ENCODE data around the gene PITPNM3. TPM values are rescaled to one million over a fixed set of nuclear protein-coding genes. Genes with fewer than 3 reads are reported as not detected.

The PITPNM3 gene
- total and polyA plus RNA-seq, 12 donors: 1.1 to 9.8 (median 6.8) TPM

DNA sequence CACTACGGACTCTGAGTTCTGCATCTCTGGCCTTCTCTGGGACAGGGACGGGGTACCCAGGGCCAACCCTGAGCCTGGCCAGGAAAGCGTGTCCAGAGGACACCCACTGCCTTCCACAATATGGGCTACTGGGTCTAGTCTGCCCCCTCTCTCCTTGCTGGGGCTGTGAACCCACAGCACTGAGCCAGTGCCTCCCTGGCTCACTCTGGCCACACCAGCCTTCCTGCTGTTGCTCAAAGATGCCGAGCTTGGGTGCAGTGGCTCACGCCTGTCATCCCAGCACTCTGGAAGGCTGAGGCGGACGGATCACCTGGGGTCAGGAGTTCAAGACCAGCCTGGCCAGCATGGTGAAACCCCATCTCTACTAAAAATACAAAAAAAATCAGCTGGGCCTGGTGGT, 24.8 kb downstream of the PITPNM3 start:
- Histone ChIP-seq H3K4me3 (no peak overlapping the region), H3K27ac (no peak overlapping the region), H3K9me3 (replicated peaks in 1 of 3) (no peaks in the 10 kb centered on the region), H3K4me1 (replicated peaks in 1 of 2) (no peaks in the 10 kb centered on the region), H3K27me3 (no peaks in the 10 kb centered on the region), H3K36me3 (replicated peaks in 1 of 2) (no peaks in the 10 kb centered on the region)
- DNase-seq: no peak
- TF ChIP-seq POLR2A (IDR thresholded peaks at IDR 0.05): no peak
- TF ChIP-seq, protein P1, sequence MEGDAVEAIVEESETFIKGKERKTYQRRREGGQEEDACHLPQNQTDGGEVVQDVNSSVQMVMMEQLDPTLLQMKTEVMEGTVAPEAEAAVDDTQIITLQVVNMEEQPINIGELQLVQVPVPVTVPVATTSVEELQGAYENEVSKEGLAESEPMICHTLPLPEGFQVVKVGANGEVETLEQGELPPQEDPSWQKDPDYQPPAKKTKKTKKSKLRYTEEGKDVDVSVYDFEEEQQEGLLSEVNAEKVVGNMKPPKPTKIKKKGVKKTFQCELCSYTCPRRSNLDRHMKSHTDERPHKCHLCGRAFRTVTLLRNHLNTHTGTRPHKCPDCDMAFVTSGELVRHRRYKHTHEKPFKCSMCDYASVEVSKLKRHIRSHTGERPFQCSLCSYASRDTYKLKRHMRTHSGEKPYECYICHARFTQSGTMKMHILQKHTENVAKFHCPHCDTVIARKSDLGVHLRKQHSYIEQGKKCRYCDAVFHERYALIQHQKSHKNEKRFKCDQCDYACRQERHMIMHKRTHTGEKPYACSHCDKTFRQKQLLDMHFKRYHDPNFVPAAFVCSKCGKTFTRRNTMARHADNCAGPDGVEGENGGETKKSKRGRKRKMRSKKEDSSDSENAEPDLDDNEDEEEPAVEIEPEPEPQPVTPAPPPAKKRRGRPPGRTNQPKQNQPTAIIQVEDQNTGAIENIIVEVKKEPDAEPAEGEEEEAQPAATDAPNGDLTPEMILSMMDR (IDR thresholded peaks at IDR 0.05): no peak
- 74 to 94% (median 81%) methylated on average over 5 to 7 of the region's 7 CpGs for WGBS, 4 donors
- intact Hi-C loops (cut with DNase I): no loop called here

DNA sequence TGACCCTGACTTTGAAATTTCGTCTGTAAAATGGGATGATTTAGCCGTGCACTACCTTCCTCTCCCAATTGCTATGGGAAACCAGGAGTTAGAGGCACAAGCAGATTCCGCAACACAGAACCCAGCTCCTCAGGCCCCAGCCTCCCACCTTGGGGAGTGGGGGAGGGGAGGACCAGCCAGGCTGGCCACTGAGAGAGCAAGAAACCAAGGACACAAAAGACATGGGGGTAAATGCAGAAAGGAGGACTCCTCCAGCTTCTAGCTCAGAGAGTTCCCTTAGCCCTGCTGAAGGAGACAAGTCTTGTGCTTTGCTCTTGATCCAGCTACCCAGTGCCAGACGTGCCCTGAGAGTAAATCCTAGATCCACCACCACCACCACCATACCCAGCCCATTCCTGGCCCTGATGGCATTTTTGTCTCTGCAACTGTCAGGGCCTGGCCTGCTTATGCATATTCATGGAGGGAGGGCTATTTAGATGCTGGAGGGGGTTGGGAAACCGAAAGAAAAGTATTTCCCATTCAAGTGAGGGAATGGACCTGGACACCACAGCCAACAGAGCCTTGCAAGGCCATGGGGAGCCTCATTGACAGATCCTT, 25.9 kb downstream of the PITPNM3 start:
- H3K4me3 ChIP-seq: no peak overlapping the region
- H3K9me3 ChIP-seq (replicated peaks in 1 of 3): no peaks in the 10 kb centered on the region
- H3K4me1 ChIP-seq (replicated peaks in 1 of 2): no peaks in the 10 kb centered on the region
- H3K27me3 ChIP-seq: no peaks in the 10 kb centered on the region
- no peak for DNase-seq
- no peak for TF ChIP-seq POLR2A (IDR thresholded peaks at IDR 0.05)
- TF ChIP-seq, protein P1 (IDR thresholded peaks at IDR 0.05): no peak
- no peak overlapping the region for H3K27ac ChIP-seq
- WGBS, 4 donors: 76 to 89% (median 85%) methylated on average over 5 of the region's 5 CpGs
- H3K36me3 ChIP-seq (replicated peaks in 1 of 2): no peaks in the 10 kb centered on the region
- intact Hi-C loops (cut with DNase I): no loop called here

DNA sequence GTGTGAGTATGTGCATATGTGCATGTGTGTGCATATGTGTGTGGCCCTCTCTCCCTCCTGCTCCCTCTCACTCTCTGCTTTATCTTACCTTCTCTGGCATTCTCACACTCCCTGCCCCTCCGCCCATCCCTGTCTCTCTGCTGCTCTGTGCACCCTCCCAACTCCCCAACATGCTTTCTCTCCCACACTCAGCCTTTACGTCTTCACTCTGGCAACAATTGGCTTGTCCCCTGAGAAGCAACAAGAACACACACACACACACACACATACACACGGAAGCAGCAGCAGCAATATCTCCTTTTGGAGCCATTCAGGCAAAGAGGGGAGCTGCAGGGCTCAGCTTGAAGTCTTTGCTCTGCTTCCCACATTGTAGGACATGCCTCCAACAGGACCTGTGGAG, 27.8 kb downstream of the PITPNM3 start:
- DNase-seq: no peak
- no peaks in the 10 kb centered on the region for H3K36me3 ChIP-seq (replicated peaks in 1 of 2)
- no peaks in the 10 kb centered on the region for H3K9me3 ChIP-seq (replicated peaks in 1 of 3)
- no peak for TF ChIP-seq POLR2A (IDR thresholded peaks at IDR 0.05)
- TF ChIP-seq, protein P1 (IDR thresholded peaks at IDR 0.05): no peak
- H3K27me3 ChIP-seq: no peaks in the 10 kb centered on the region
- no peak overlapping the region for H3K4me3 ChIP-seq
- intact Hi-C loops (cut with DNase I): no loop called here
- 78 to 90% (median 88%) methylated on average over 3 of the region's 3 CpGs for WGBS, 4 donors
- no peak overlapping the region for H3K27ac ChIP-seq
- no peaks in the 10 kb centered on the region for H3K4me1 ChIP-seq (replicated peaks in 1 of 2)

DNA sequence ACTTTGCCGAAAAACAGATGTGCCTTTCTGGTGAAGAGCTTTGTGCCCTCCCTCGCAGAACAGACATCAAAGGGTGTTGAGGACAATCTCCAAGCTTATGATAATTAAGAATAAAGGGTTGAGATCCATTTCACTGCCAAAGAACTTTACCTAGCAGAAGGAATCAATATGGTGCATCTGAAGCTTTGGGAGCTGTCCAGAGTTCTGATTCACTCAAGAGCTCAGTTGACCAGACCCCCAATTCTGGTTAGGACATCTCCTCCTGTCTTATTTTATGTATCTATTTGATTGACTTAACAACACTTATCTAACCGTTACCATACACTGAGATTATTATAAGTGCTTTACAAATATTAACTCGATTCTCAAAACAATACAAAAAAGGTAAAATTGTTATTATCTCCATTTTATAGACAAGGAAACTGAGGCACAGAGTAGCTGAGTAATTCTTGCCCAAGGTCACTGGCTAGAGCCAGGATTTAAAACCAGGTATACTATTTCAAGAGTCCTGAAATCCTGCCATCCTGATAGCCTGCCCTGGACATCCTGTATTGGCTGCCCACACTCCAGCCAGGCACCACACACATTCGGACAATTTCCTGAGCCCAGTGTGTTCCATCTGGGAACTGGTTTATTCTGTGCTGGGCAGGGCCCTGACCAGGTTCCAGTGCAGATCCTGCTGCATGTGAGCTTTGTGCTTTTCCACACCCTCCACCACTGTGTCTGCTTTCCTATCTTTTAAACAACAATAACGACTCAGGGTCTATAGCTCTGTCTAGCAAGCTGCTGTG, 29.8 kb downstream of the PITPNM3 start:
- no peak overlapping the region for H3K27ac ChIP-seq
- H3K9me3 ChIP-seq (replicated peaks in 1 of 3): no peaks in the 10 kb centered on the region
- no peak for TF ChIP-seq POLR2A (IDR thresholded peaks at IDR 0.05)
- TF ChIP-seq, protein P1 (IDR thresholded peaks at IDR 0.05): no peak
- H3K4me1 ChIP-seq (replicated peaks in 1 of 2): no peaks in the 10 kb centered on the region
- no peak overlapping the region for H3K4me3 ChIP-seq
- intact Hi-C loops (cut with DNase I): no loop called here
- H3K27me3 ChIP-seq: no peaks in the 10 kb centered on the region
- H3K36me3 ChIP-seq (replicated peaks in 1 of 2): no peaks in the 10 kb centered on the region
- no peak for DNase-seq
- 91 to 99% (median 93%) methylated on average over 5 to 6 of the region's 6 CpGs for WGBS, 4 donors

Measured in adrenal gland (tissue), 12 donors.